T-cell (primary cell): ENCODE results near the gene ANO10. TPM values are rescaled to one million over a fixed set of nuclear protein-coding genes. Genes with fewer than 3 reads are reported as not detected.
"Not testable (repeated sequence)": the region's sequence is repeated elsewhere in the genome, so short reads cannot be mapped to it uniquely, and the experiment has no call there.

Source experiments
- ATAC-seq, 4 experiments: fragments of 200-7000 bp in 3 of 4; fragments of 150-1000 bp in 1 of 4; cut with Tn5 transposase; replicated peaks in 1 of 4; 1 replicate in 3 of 4; 2 replicates in 1 of 4; pipeline ENCODE4 v1.10.0; 2021; ENCODE audit warnings: moderate library complexity in 3 of 4, mild to moderate bottlenecking in 2 of 4, moderate number of reproducible peaks in 1 of 4
- CTCF ChIA-PET, 2 donors: fragments of 300-600 bp; sonication (Branson Sonifier 250); formaldehyde crosslinking; loops; one replicate each; lab custom pipeline; 2022; ENCODE audit warnings: antibody characterized with exemption in 2 of 2; lab: Charles Lee
- POLR2A ChIA-PET, 2 donors: fragments of 300-600 bp; sonication (Branson Sonifier 250); formaldehyde crosslinking; loops; one replicate each; lab custom pipeline; 2022; ENCODE audit warnings: antibody characterized with exemption in 2 of 2; lab: Charles Lee
- DNase-seq, 35 experiments: peaks; one replicate each; pipeline versions ENCODE4 v3.0.0 to v3.0.0-alpha.2; 2013 to 2023
- H3K27ac ChIP-seq: one replicate; pipeline ENCODE4 v1.5.1; 2013; ENCODE audit warnings: low read length
- H3K27me3 ChIP-seq, 2 experiments: replicated peaks in 1 of 2; 1 replicate in 1 of 2; 2 replicates in 1 of 2; pipeline versions ENCODE4 v1.6.1 to v1.7.0; 2013; ENCODE audit warnings: low read length in 1 of 2, mixed read lengths in 1 of 2; ENCODE audit not compliant: control insufficient read depth in 2 of 2, insufficient read depth in 2 of 2; ENCODE audit errors: extremely low read depth in 1 of 2
- H3K36me3 ChIP-seq, 2 donors: 1 replicate in 1 of 2; 2 replicates in 1 of 2; pipeline versions ENCODE4 v1.6.1 to v1.7.0; 2013; ENCODE audit warnings: low read length in 1 of 2; ENCODE audit not compliant: control insufficient read depth in 2 of 2, insufficient read depth in 1 of 2; ENCODE audit errors: extremely low read depth in 1 of 2
- H3K4me1 ChIP-seq, 2 experiments: 1 replicate in 1 of 2; 2 replicates in 1 of 2; pipeline versions ENCODE4 v1.6.1 to v1.7.0; 2013; ENCODE audit warnings: low read length in 2 of 2, mixed read lengths in 1 of 2; ENCODE audit not compliant: insufficient read depth in 2 of 2, control insufficient read depth in 1 of 2; ENCODE audit errors: extremely low read depth in 1 of 2
- H3K4me3 ChIP-seq, 2 donors: 1 replicate in 1 of 2; 2 replicates in 1 of 2; pipeline versions ENCODE4 v1.5.1 to v1.7.0; 2013; ENCODE audit warnings: mild to moderate bottlenecking in 2 of 2, low read length in 1 of 2, moderate library complexity in 1 of 2; ENCODE audit not compliant: control insufficient read depth in 1 of 2; ENCODE audit errors: extremely low read depth in 1 of 2
- H3K9me3 ChIP-seq: 2 replicates; pipeline ENCODE4 v1.7.0; 2013
- H3K27ac Mint-ChIP-seq, 2 donors: one replicate each; pipeline ENCODE4 v1.8.0; 2020 to 2021; ENCODE audit warnings: mild to moderate bottlenecking in 2 of 2, mixed read lengths in 2 of 2
- H3K27me3 Mint-ChIP-seq, 2 donors: one replicate each; pipeline ENCODE4 v1.8.0; 2021 to 2022; ENCODE audit warnings: mixed read lengths in 2 of 2
- H3K36me3 Mint-ChIP-seq: one replicate; pipeline ENCODE4 v1.8.0; 2021; ENCODE audit warnings: mixed read lengths
- H3K4me1 Mint-ChIP-seq, 3 donors: one replicate each; pipeline ENCODE4 v1.8.0; 2020 to 2022; ENCODE audit warnings: mixed read lengths in 3 of 3, mild to moderate bottlenecking in 1 of 3
- H3K4me3 Mint-ChIP-seq, 3 donors: one replicate each; pipeline ENCODE4 v1.8.0; 2020 to 2022; ENCODE audit warnings: mild to moderate bottlenecking in 3 of 3, mixed read lengths in 3 of 3, moderate library complexity in 3 of 3
- H3K9me3 Mint-ChIP-seq, 3 donors: one replicate each; pipeline ENCODE4 v1.8.0; 2020 to 2022; ENCODE audit warnings: mixed read lengths in 3 of 3
- WGBS: methylation state at CpG from one replicate; pipeline ENCODE4 v1.1.5; 2013; ENCODE audit warnings: missing lambda C conversion rate; ENCODE audit not compliant: insufficient coverage; 5-methylcytosine and 5-hydroxymethylcytosine counted together
- total RNA-seq, 35 experiments: library from RNA in 6 of 35; stranded (reverse) in 6 of 35; fragments of 120-200 nt in 1 of 35; gene quantifications; one replicate each; pipeline versions ENCODE4 v1.2.1 to v1.2.4 and lab custom pipeline; 2013 to 2026

ANO10 gene
- total RNA-seq, 5 donors from 2014 or later (not counting 1 experiment from before 2014, with no cell fraction given): 8.4 to 12.3 (median 9.4) TPM

GRCh38 chr3:43478839-43479238 lies 143.0 kb downstream of the ANO10 start:
- CTCF ChIA-PET: interaction anchor here in 1 of 2 donors (0.8 kb wide), 1 partner anchor 317 kb away, joined by 3 read pairs; no protein-coding TSS in a partner anchor

GRCh38 chr3:43478118-43478785 lies 143.6 kb downstream of the ANO10 start:
- H3K27me3 Mint-ChIP-seq: no peaks in the 10 kb centered on the region
- Histone ChIP-seq H3K27ac (peak overlapping the region; percentile 96), H3K4me3 (no peak overlapping the region), H3K9me3 (no peaks in the 10 kb centered on the region), H3K4me1 (peaks cover 23 to 27% of the 10 kb centered on the region in 2 experiments), H3K27me3 (no peaks in the 10 kb centered on the region), H3K36me3 (no peaks in the 10 kb centered on the region)
- WGBS: no CpG with 5 or more reads among the region's 1 CpG
- peak overlapping the region in 2 of 3 donors; percentile 29 to 59 for H3K4me3 Mint-ChIP-seq
- H3K4me1 Mint-ChIP-seq: peaks cover 52 to 66% (median 66%) of the 10 kb centered on the region in 3 donors
- ATAC-seq (peak; percentile 12 to 30 (median 18)), DNase-seq (peak in 1 of 35 experiments; percentile 32)
- peaks cover 37% of the 10 kb centered on the region for H3K36me3 Mint-ChIP-seq
- ChIA-PET POLR2A (interaction anchor here in 1 of 2 donors (0.6 kb wide), 2 partner anchors 8 to 11 kb away, joined by 4 to 5 read pairs; no protein-coding TSS in a partner anchor), CTCF (interaction anchor here in 1 of 2 donors (0.8 to 1.0 kb wide), 2 partner anchors 23 to 316 kb away, joined by 3 read pairs; no protein-coding TSS in a partner anchor)
- peaks cover 6 to 10% (median 9%) of the 10 kb centered on the region in 3 donors for H3K9me3 Mint-ChIP-seq
- peak overlapping the region; percentile 96 to 99 for H3K27ac Mint-ChIP-seq

More at GRCh38 chr3:43478839-43479238, 143.0 kb downstream of the ANO10 start:
- Histone ChIP-seq H3K4me1 (peaks cover 23 to 27% of the 10 kb centered on the region in 2 experiments), H3K27ac (peak overlapping the region; percentile 96)
- H3K4me3 Mint-ChIP-seq: peak overlapping the region in 1 of 3 donors; percentile 59
- POLR2A ChIA-PET: interaction anchor here (0.6 to 0.7 kb wide), 3 partner anchors 9 to 1523 kb away, joined by 3 to 5 read pairs (median 4); no protein-coding TSS in a partner anchor
- WGBS: no CpG with 5 or more reads among the region's 2 CpGs
- DNase-seq, H3K9me3 ChIP-seq, H3K27me3 ChIP-seq, H3K27me3 Mint-ChIP-seq, ATAC-seq, H3K36me3 ChIP-seq, H3K4me3 ChIP-seq: not testable (repeated sequence)
- peaks cover 54 to 66% (median 65%) of the 10 kb centered on the region in 3 donors for H3K4me1 Mint-ChIP-seq
- peak overlapping the region; percentile 96 to 99 for H3K27ac Mint-ChIP-seq
- peaks cover 6 to 13% (median 11%) of the 10 kb centered on the region in 3 donors for H3K9me3 Mint-ChIP-seq
- peaks cover 40% of the 10 kb centered on the region for H3K36me3 Mint-ChIP-seq

- H3K4me3 Mint-ChIP-seq: peak overlapping the region; percentile 29 to 59 (median 37)
- POLR2A ChIA-PET: no interaction called here
- no CpG with 5 or more reads among the region's 6 CpGs for WGBS
- peak overlapping the region; percentile 96 to 99 for H3K27ac Mint-ChIP-seq
- Histone ChIP-seq H3K36me3 (no peaks in the 10 kb centered on the region), H3K27ac (peak overlapping the region; percentile 96), H3K4me1 (peaks cover 20 to 23% of the 10 kb centered on the region in 2 experiments), H3K9me3 (no peaks in the 10 kb centered on the region), H3K4me3 (no peak overlapping the region), H3K27me3 (no peaks in the 10 kb centered on the region)
- ATAC-seq: peak; percentile 98 to 100 (median 98)
- H3K36me3 Mint-ChIP-seq: peaks cover 34% of the 10 kb centered on the region
- CTCF ChIA-PET: interaction anchor here in 1 of 2 donors (1.0 kb wide), 2 partner anchors 24 to 373 kb away, joined by 3 read pairs; no protein-coding TSS in a partner anchor
- H3K27me3 Mint-ChIP-seq: no peaks in the 10 kb centered on the region
- DNase-seq: peak; percentile 51 to 86 (median 75)
- peaks cover 3 to 8% (median 7%) of the 10 kb centered on the region in 3 donors for H3K9me3 Mint-ChIP-seq
- peaks cover 45 to 62% (median 59%) of the 10 kb centered on the region in 3 donors for H3K4me1 Mint-ChIP-seq
Observed at GRCh38 chr3:43477600-43477999, 144.2 kb downstream of the ANO10 start.

- H3K4me1 ChIP-seq: peaks cover 14 to 19% of the 10 kb centered on the region in 2 experiments
- H3K9me3 ChIP-seq: no peaks in the 10 kb centered on the region
- no peak overlapping the region for H3K4me3 ChIP-seq
- H3K27me3 ChIP-seq: no peaks in the 10 kb centered on the region
- Mint-ChIP-seq H3K36me3 (peaks cover 13% of the 10 kb centered on the region), H3K4me3 (no peak overlapping the region), H3K9me3 (peaks cover 0 to 3% (median 3%) of the 10 kb centered on the region in 3 donors), H3K4me1 (peaks cover 32 to 46% (median 37%) of the 10 kb centered on the region in 3 donors), H3K27me3 (no peaks in the 10 kb centered on the region), H3K27ac (peak overlapping the region in 1 of 2 donors; percentile 19)
- ChIA-PET CTCF (interaction anchor here (1.2 to 1.7 kb wide), 2 partner anchors 14 to 29 kb away, joined by 4 to 6 read pairs; no protein-coding TSS in a partner anchor), POLR2A (interaction anchor here in 1 of 2 donors (0.6 to 0.7 kb wide), 2 partner anchors 15 to 1614 kb away, joined by 3 read pairs; no protein-coding TSS in a partner anchor)
- DNase-seq (no peak), ATAC-seq (no peak)
- no CpG with 5 or more reads among the region's 1 CpG for WGBS
- no peaks in the 10 kb centered on the region for H3K36me3 ChIP-seq
- no peak overlapping the region for H3K27ac ChIP-seq
Observed at GRCh38 chr3:43473737-43474136, 148.1 kb downstream of the ANO10 start.

GRCh38 chr3:43473244-43473643 lies 148.6 kb downstream of the ANO10 start:
- ATAC-seq: no peak
- WGBS: 99% methylated on average over 6 of the region's 10 CpGs

GRCh38 chr3:43468133-43468532 lies 153.7 kb downstream of the ANO10 start:
- Mint-ChIP-seq H3K9me3 (peaks cover 0 to 9% (median 0%) of the 10 kb centered on the region in 3 donors), H3K36me3 (peaks cover 13% of the 10 kb centered on the region), H3K27ac (no peak overlapping the region), H3K4me1 (peaks cover 7 to 20% (median 14%) of the 10 kb centered on the region in 3 donors), H3K27me3 (no peaks in the 10 kb centered on the region), H3K4me3 (no peak overlapping the region)
- POLR2A ChIA-PET: no interaction called here
- Histone ChIP-seq H3K4me1 (no peaks in the 10 kb centered on the region), H3K27ac (no peak overlapping the region), H3K4me3 (no peak overlapping the region), H3K27me3 (no peaks in the 10 kb centered on the region), H3K9me3 (no peaks in the 10 kb centered on the region), H3K36me3 (no peaks in the 10 kb centered on the region)
- 100% methylated on average over 1 of the region's 1 CpG for WGBS
- DNase-seq (no peak), ATAC-seq (no peak)
- CTCF ChIA-PET: interaction anchor here in 1 of 2 donors (0.6 to 1.1 kb wide), 2 partner anchors 249 to 1688 kb away, joined by 4 read pairs; no protein-coding TSS in a partner anchor

More at GRCh38 chr3:43473244-43473643, 148.6 kb downstream of the ANO10 start:
- no peaks in the 10 kb centered on the region for H3K9me3 ChIP-seq
- POLR2A ChIA-PET: interaction anchor here in 1 of 2 donors (0.6 kb wide), 1 partner anchor 1615 kb away, joined by 3 read pairs; no protein-coding TSS in a partner anchor
- no peak for DNase-seq
- H3K9me3 Mint-ChIP-seq: peaks cover 0 to 3% (median 3%) of the 10 kb centered on the region in 3 donors
- peak overlapping the region in 1 of 2 donors; percentile 29 for H3K27ac Mint-ChIP-seq
- CTCF ChIA-PET: no interaction called here
- no peaks in the 10 kb centered on the region for H3K27me3 Mint-ChIP-seq
- H3K36me3 ChIP-seq: no peaks in the 10 kb centered on the region
- no peak overlapping the region for H3K4me3 Mint-ChIP-seq
- H3K27me3 ChIP-seq: no peaks in the 10 kb centered on the region
- peaks cover 13% of the 10 kb centered on the region for H3K36me3 Mint-ChIP-seq
- H3K4me3 ChIP-seq: no peak overlapping the region
- no peak overlapping the region for H3K27ac ChIP-seq
- peaks cover 12 to 15% of the 10 kb centered on the region in 2 experiments for H3K4me1 ChIP-seq
- H3K4me1 Mint-ChIP-seq: peaks cover 28 to 43% (median 33%) of the 10 kb centered on the region in 3 donors
